Panc1 (cell line): Measurements from ENCODE around the gene HES7. TPM values are rescaled to one million over a fixed set of nuclear protein-coding genes. Genes with fewer than 3 reads are reported as not detected.

Experiments used
- ATAC-seq: fragments of 200-7000 bp; cut with Tn5 transposase; 2 replicates; pipeline ENCODE4 v1.9.1; 2020; ENCODE audit warnings: mild to moderate bottlenecking, moderate library complexity
- BruUV-seq: library from RNA; stranded (reverse); fragments of 400-500 nt; replicated peaks from 2 replicates; lab custom pipeline; 2021; lab: Mats Ljungman, UMichigan
- CTCF ChIA-PET: fragments of 300-600 bp; sonication (Branson Sonifier 250); formaldehyde crosslinking; loops from one replicate; lab custom pipeline; 2022; ENCODE audit warnings: antibody characterized with exemption; lab: Charles Lee
- POLR2A ChIA-PET: fragments of 300-600 bp; sonication (Branson Sonifier 250); formaldehyde crosslinking; loops from one replicate; lab custom pipeline; 2022; ENCODE audit warnings: antibody characterized with exemption; lab: Charles Lee
- DNase-seq: peaks from one replicate; pipeline ENCODE4 v3.0.0-alpha.2; 2010; ENCODE audit warnings: low read depth, low spot score
- H3K27ac ChIP-seq: 2 replicates; pipeline ENCODE4 v1.5.1; 2011; ENCODE audit warnings: mild to moderate bottlenecking, low read length, inconsistent platforms
- H3K27me3 ChIP-seq: fragments of 200-500 bp; sonication (Bioruptor generic); 2 replicates; pipeline ENCODE4 v1.6.0; 2014; ENCODE audit warnings: low read length, inconsistent platforms; ENCODE audit not compliant: control insufficient read depth, insufficient read depth
- H3K36me3 ChIP-seq: fragments of 200-500 bp; sonication (Bioruptor generic); 2 replicates; pipeline ENCODE4 v1.5.1; 2014; ENCODE audit warnings: inconsistent platforms, mild to moderate bottlenecking, low read length, moderate library complexity; ENCODE audit not compliant: control insufficient read depth, insufficient read depth
- H3K4me1 ChIP-seq: 2 replicates; pipeline ENCODE4 v1.5.1; 2011; ENCODE audit warnings: inconsistent platforms, mild to moderate bottlenecking, low read length, moderate library complexity; ENCODE audit not compliant: control insufficient read depth, insufficient read depth
- H3K4me3 ChIP-seq, 2 experiments: 2 replicates each; pipeline ENCODE4 v1.5.1; 2011 to 2012; ENCODE audit warnings: low read depth in 2 of 2, low read length in 2 of 2, mild to moderate bottlenecking in 2 of 2, inconsistent platforms in 1 of 2, moderate library complexity in 1 of 2
- H3K9me3 ChIP-seq: fragments of 200-500 bp; sonication (Bioruptor generic); 2 replicates; pipeline ENCODE4 v1.5.1; 2014; ENCODE audit warnings: low read depth, mild to moderate bottlenecking, inconsistent platforms, low read length, moderate library complexity; ENCODE audit not compliant: control insufficient read depth, insufficient read depth
- POLR2AphosphoS5 ChIP-seq: IDR thresholded peaks from 2 replicates; pipeline ENCODE4 v1.6.1; 2012; ENCODE audit warnings: mild to moderate bottlenecking, low read depth, low read length, moderate library complexity
- SIN3A ChIP-seq: IDR thresholded peaks from 2 replicates; pipeline ENCODE4 v1.6.1; 2012; ENCODE audit warnings: low read depth, mild to moderate bottlenecking, low read length, moderate library complexity, borderline replicate concordance; ENCODE audit not compliant: insufficient read depth
- TCF7L2 ChIP-seq: IDR thresholded peaks from 2 replicates; pipeline ENCODE4 v1.6.1; 2011; ENCODE audit warnings: mild to moderate bottlenecking, low read depth, low read length, inconsistent platforms
- in situ Hi-C: cut with HindIII; loops from 2 replicates; pipeline ENCODE4 v1.10.0; 2016; ENCODE audit warnings: low sequenced_read_pairs, low pct_unique_long_range_greater_than_20kb
- intact Hi-C: fragments of 100-400 bp; cut with micrococcal nuclease; formaldehyde crosslinking; loops from one replicate; pipeline ENCODE4 v1.10.0; 2022; ENCODE audit not compliant: unreplicated experiment
- total RNA-seq: library from RNA; stranded (reverse); gene quantifications from one replicate; pipeline ENCODE4 v1.2.1, GENCODE V29; 2021; ENCODE audit not compliant: unreplicated experiment
- TF ChIP-seq, protein P1 (sequence below), 2 experiments: IDR thresholded peaks; 2 replicates each; pipeline ENCODE4 v1.6.1; 2011 to 2012; ENCODE audit warnings: low read depth in 2 of 2, control low read depth in 1 of 2, low read length in 1 of 2, mild to moderate bottlenecking in 1 of 2, moderate library complexity in 1 of 2; ENCODE audit not compliant: insufficient read depth in 1 of 2
- TF ChIP-seq, protein P2 (sequence below): fragments of 450-650 bp; IDR thresholded peaks from 2 replicates; pipeline ENCODE4 v1.5.1; 2017; ENCODE audit warnings: mild to moderate bottlenecking

The HES7 gene
- total RNA-seq, 1 experiment from 2014 or later: 4.0 TPM

DNA sequence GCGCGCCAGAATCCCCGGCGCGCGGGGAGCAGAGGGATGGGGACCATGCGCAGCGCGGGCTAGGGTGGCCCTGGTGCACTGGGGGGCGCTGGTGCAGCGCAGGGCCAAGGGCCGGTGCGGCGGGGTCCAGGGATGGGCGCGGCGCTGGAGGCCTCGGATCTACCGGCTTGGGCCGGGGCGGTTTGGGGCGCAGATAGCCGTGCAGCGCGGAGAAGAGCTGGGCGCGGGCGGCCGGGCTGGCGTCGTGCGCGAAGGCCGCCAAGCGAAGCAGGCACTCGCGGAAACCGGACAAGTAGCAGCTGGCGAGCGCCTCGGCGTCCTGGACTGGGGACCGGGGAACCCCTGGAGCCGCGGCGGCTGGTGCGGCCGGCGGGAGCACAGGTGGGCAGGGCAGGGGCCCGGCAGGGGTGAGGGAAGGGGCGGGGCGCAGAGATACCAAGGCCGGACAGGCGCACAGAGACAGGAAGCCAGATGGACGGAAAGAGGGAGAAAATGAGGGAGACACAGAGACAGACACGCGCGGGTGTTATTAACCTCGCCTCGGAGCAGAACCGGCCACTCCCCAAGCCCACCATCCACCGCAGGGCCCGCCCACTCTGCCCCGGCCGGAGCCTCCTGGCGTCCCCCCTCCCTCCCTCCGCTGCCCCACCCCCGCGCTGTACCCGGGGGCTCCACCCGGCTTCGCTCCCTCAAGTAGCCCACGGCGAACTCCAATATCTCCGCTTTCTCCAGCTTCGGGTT, 2.1 kb downstream of the HES7 start:
- ChIA-PET POLR2A (interaction anchor here (0.6 kb wide), 1 partner anchor 235 kb away, joined by 3 read pairs; no protein-coding TSS in a partner anchor), CTCF (interaction anchor here (0.5 to 0.7 kb wide), 3 partner anchors 32 to 80 kb away, joined by 3 to 4 read pairs (median 3); no protein-coding TSS in a partner anchor)
- Histone ChIP-seq H3K9me3 (no peaks in the 10 kb centered on the region), H3K27me3 (no peaks in the 10 kb centered on the region), H3K4me3 (peak overlapping the region; percentile 60 to 92), H3K27ac (peak overlapping the region; percentile 65; the same call in 1 of the 2 replicates), H3K4me1 (0 out of 2 replicates have a peak, but pooled peaks cover 4% of the 10 kb centered on the region), H3K36me3 (no peaks in the 10 kb centered on the region)
- intact Hi-C loops (loop anchor here (10.0 kb wide), 1 partner anchor 103 kb away; no protein-coding TSS in a partner anchor), in situ Hi-C loops (no loop called here)
- TF ChIP-seq POLR2AphosphoS5 (no peak), SIN3A (0 out of 2 replicates have a peak, but pooled peaks have one; percentile 25), TCF7L2 (no peak)
- TF ChIP-seq, protein P1, sequence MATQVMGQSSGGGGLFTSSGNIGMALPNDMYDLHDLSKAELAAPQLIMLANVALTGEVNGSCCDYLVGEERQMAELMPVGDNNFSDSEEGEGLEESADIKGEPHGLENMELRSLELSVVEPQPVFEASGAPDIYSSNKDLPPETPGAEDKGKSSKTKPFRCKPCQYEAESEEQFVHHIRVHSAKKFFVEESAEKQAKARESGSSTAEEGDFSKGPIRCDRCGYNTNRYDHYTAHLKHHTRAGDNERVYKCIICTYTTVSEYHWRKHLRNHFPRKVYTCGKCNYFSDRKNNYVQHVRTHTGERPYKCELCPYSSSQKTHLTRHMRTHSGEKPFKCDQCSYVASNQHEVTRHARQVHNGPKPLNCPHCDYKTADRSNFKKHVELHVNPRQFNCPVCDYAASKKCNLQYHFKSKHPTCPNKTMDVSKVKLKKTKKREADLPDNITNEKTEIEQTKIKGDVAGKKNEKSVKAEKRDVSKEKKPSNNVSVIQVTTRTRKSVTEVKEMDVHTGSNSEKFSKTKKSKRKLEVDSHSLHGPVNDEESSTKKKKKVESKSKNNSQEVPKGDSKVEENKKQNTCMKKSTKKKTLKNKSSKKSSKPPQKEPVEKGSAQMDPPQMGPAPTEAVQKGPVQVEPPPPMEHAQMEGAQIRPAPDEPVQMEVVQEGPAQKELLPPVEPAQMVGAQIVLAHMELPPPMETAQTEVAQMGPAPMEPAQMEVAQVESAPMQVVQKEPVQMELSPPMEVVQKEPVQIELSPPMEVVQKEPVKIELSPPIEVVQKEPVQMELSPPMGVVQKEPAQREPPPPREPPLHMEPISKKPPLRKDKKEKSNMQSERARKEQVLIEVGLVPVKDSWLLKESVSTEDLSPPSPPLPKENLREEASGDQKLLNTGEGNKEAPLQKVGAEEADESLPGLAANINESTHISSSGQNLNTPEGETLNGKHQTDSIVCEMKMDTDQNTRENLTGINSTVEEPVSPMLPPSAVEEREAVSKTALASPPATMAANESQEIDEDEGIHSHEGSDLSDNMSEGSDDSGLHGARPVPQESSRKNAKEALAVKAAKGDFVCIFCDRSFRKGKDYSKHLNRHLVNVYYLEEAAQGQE (IDR thresholded peaks at IDR 0.05; ENCODE audit: insufficient read depth in 1 of 2, low read depth in 2 of 2, low read length in 1 of 2): no peak
- TF ChIP-seq, protein P2, sequence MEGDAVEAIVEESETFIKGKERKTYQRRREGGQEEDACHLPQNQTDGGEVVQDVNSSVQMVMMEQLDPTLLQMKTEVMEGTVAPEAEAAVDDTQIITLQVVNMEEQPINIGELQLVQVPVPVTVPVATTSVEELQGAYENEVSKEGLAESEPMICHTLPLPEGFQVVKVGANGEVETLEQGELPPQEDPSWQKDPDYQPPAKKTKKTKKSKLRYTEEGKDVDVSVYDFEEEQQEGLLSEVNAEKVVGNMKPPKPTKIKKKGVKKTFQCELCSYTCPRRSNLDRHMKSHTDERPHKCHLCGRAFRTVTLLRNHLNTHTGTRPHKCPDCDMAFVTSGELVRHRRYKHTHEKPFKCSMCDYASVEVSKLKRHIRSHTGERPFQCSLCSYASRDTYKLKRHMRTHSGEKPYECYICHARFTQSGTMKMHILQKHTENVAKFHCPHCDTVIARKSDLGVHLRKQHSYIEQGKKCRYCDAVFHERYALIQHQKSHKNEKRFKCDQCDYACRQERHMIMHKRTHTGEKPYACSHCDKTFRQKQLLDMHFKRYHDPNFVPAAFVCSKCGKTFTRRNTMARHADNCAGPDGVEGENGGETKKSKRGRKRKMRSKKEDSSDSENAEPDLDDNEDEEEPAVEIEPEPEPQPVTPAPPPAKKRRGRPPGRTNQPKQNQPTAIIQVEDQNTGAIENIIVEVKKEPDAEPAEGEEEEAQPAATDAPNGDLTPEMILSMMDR: peak; percentile 94
- BruUV-seq: no TSS peak
- peak; percentile 56 for ATAC-seq
- no peak for DNase-seq

DNA sequence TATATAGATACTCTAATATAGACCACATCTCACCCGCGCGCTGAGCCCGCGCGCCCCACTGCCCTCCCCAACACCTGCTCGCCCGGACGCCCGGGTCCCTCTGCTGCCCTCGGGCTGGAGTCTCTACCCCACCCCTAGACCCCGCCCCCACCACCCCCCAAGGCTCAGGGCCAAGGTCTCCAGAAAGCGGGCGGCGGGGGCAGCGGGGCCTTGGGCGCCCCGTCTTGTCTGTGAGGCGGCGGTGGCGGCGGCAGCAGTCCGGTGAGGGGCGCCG, 2.6 kb downstream of the HES7 start:
- TF ChIP-seq SIN3A (no peak), POLR2AphosphoS5 (no peak), TCF7L2 (no peak)
- TF ChIP-seq, protein P1 (IDR thresholded peaks at IDR 0.05; ENCODE audit: insufficient read depth in 1 of 2, low read depth in 2 of 2, low read length in 1 of 2): no peak
- TF ChIP-seq, protein P2: no peak
- no TSS peak for BruUV-seq
- ATAC-seq: 0 out of 2 replicates have a peak, but pooled peaks have one; percentile 0
- Histone ChIP-seq H3K36me3 (no peaks in the 10 kb centered on the region), H3K4me1 (0 out of 2 replicates have a peak, but pooled peaks cover 4% of the 10 kb centered on the region), H3K27ac (no peak overlapping the region; the same call in 1 of the 2 replicates), H3K27me3 (no peaks in the 10 kb centered on the region), H3K9me3 (no peaks in the 10 kb centered on the region), H3K4me3 (peak overlapping the region; percentile 60 to 92)
- no peak for DNase-seq
- ChIA-PET CTCF (no interaction called here), POLR2A (interaction anchor here (0.6 kb wide), 1 partner anchor 235 kb away, joined by 3 read pairs; no protein-coding TSS in a partner anchor)
- in situ Hi-C loops (no loop called here), intact Hi-C loops (loop anchor here (10.0 kb wide), 1 partner anchor 103 kb away; no protein-coding TSS in a partner anchor)
